BE2C (cell line): Measurements from ENCODE around the gene ARHGAP8.

ENCODE experiments used
- DNase-seq: peaks from one replicate; pipeline ENCODE4 v3.0.0-alpha.2; 2020
- H3K27me3 ChIP-seq: fragments of 250-450 bp; sonication (Bioruptor Pico); 2 replicates; pipeline ENCODE4 v1.5.1; 2020; ENCODE audit warnings: mild to moderate bottlenecking
- H3K36me3 ChIP-seq: fragments of 250-450 bp; sonication (Bioruptor Pico); 2 replicates; pipeline ENCODE4 v1.5.1; 2020; ENCODE audit warnings: mild to moderate bottlenecking
- H3K4me1 ChIP-seq: fragments of 250-450 bp; sonication (Bioruptor Pico); 2 replicates; pipeline ENCODE4 v1.5.1; 2020
- H3K4me3 ChIP-seq: 2 replicates; pipeline ENCODE4 v1.5.1; 2011; ENCODE audit warnings: low read depth, low read length
- H3K9me3 ChIP-seq: fragments of 250-450 bp; sonication (Bioruptor Pico); 2 replicates; pipeline ENCODE4 v1.5.1; 2020
- CTCF ChIP-seq: IDR thresholded peaks from 2 replicates; pipeline ENCODE4 v1.5.1; 2012; ENCODE audit warnings: mild to moderate bottlenecking, low read depth, low read length

The ARHGAP8 gene

GRCh38 chr22:44711690-44712555, 40.5 kb upstream of the ARHGAP8 start:
- TF ChIP-seq CTCF = no peak
- no peaks in the 10 kb centered on the region; the same call in 1 of the 2 replicates for H3K4me1 ChIP-seq
- peak; percentile 13 for DNase-seq

GRCh38 chr22:44712962-44713361, 39.4 kb upstream of the ARHGAP8 start:
- TF ChIP-seq CTCF = no peak
- H3K27me3 ChIP-seq = no peaks in the 10 kb centered on the region
- no peaks in the 10 kb centered on the region for H3K36me3 ChIP-seq
- DNase-seq = no peak
- no peaks in the 10 kb centered on the region; the same call in 1 of the 2 replicates for H3K4me1 ChIP-seq
- H3K9me3 ChIP-seq = no peaks in the 10 kb centered on the region
- no peak overlapping the region for H3K4me3 ChIP-seq

More at GRCh38 chr22:44711690-44712555, 40.5 kb upstream of the ARHGAP8 start:
- no peaks in the 10 kb centered on the region for H3K9me3 ChIP-seq
- H3K27me3 ChIP-seq = no peaks in the 10 kb centered on the region
- H3K4me3 ChIP-seq = no peak overlapping the region
- H3K36me3 ChIP-seq = no peaks in the 10 kb centered on the region

GRCh38 chr22:44714703-44715350, 37.5 kb upstream of the ARHGAP8 start:
- Histone ChIP-seq H3K36me3 (no peaks in the 10 kb centered on the region), H3K9me3 (no peaks in the 10 kb centered on the region), H3K27me3 (no peaks in the 10 kb centered on the region), H3K4me1 (no peaks in the 10 kb centered on the region; the same call in 1 of the 2 replicates), H3K4me3 (no peak overlapping the region)
- DNase-seq = no peak
- no peak for TF ChIP-seq CTCF

- Histone ChIP-seq H3K36me3 (no peaks in the 10 kb centered on the region), H3K4me3 (no peak overlapping the region), H3K4me1 (no peaks in the 10 kb centered on the region), H3K9me3 (no peaks in the 10 kb centered on the region), H3K27me3 (no peaks in the 10 kb centered on the region)
- no peak for TF ChIP-seq CTCF
- no peak for DNase-seq
Measured at GRCh38 chr22:44718418-44718817, 34.0 kb upstream of the ARHGAP8 start.

- TF ChIP-seq CTCF = no peak
- Histone ChIP-seq H3K27me3 (no peaks in the 10 kb centered on the region), H3K36me3 (no peaks in the 10 kb centered on the region), H3K4me3 (no peak overlapping the region), H3K9me3 (no peaks in the 10 kb centered on the region), H3K4me1 (no peaks in the 10 kb centered on the region)
- DNase-seq = peak; percentile 85
Measured at GRCh38 chr22:44719586-44720368, 32.6 kb upstream of the ARHGAP8 start.
